ENCODE results near the gene CCDC102B. TPM values are rescaled to one million over a fixed set of nuclear protein-coding genes. Genes with fewer than 3 reads are reported as not detected.

CCDC102B gene
- total and polyA plus RNA-seq, 2 experiments from 2014 or later, result 1.3 to 2.1 TPM

GRCh38 chr18:68893354-68893753 lies 95.5 kb downstream of the CCDC102B start:
- H3K79me2 ChIP-seq (replicated peaks; ENCODE audit: insufficient read depth), result no peaks in the 10 kb centered on the region
- no peaks in the 10 kb centered on the region for H3F3A ChIP-seq (replicated peaks; ENCODE audit: low read depth)
- no peaks in the 10 kb centered on the region for H4K20me1 ChIP-seq (replicated peaks; ENCODE audit: insufficient read depth)
- H3K4me2 ChIP-seq, result no peak overlapping the region
- H3K9me2 ChIP-seq (ENCODE audit: insufficient read depth), result no peaks in the 10 kb centered on the region
- Mint-ChIP-seq H3K27ac (no peak overlapping the region), H3K27me3 (ENCODE audit: insufficient read depth, low read depth, poor library complexity) (no peaks in the 10 kb centered on the region), H3K4me3 (no peak overlapping the region), H3K4me1 (0 out of 3 replicates have a peak, but pooled peaks cover 2% of the 10 kb centered on the region), H3K9me3 (no peaks in the 10 kb centered on the region), H3K36me3 (ENCODE audit: low read depth) (no peaks in the 10 kb centered on the region)
- H3K4me3 ChIP-seq, result no peak overlapping the region
- no peaks in the 10 kb centered on the region for H3K27me3 ChIP-seq (ENCODE audit: insufficient read depth)
- no peak overlapping the region for H3K27ac ChIP-seq (ENCODE audit: low read depth)
- no peaks in the 10 kb centered on the region for H3K36me3 ChIP-seq (ENCODE audit: insufficient read depth)
- ATAC-seq (no peak), DNase-seq (ENCODE audit: low spot score) (no peak)
- H2AFZ ChIP-seq, result no peak overlapping the region
- no peak for TF ChIP-seq STAT1 (IDR thresholded peaks at IDR 0.05; ENCODE audit: unreplicated experiment)
- TF ChIP-seq CTCF (conservative IDR thresholded peaks at IDR 0.05; ENCODE audit: low read depth in 2 of 2), result no peak
- TF ChIP-seq, protein P1, sequence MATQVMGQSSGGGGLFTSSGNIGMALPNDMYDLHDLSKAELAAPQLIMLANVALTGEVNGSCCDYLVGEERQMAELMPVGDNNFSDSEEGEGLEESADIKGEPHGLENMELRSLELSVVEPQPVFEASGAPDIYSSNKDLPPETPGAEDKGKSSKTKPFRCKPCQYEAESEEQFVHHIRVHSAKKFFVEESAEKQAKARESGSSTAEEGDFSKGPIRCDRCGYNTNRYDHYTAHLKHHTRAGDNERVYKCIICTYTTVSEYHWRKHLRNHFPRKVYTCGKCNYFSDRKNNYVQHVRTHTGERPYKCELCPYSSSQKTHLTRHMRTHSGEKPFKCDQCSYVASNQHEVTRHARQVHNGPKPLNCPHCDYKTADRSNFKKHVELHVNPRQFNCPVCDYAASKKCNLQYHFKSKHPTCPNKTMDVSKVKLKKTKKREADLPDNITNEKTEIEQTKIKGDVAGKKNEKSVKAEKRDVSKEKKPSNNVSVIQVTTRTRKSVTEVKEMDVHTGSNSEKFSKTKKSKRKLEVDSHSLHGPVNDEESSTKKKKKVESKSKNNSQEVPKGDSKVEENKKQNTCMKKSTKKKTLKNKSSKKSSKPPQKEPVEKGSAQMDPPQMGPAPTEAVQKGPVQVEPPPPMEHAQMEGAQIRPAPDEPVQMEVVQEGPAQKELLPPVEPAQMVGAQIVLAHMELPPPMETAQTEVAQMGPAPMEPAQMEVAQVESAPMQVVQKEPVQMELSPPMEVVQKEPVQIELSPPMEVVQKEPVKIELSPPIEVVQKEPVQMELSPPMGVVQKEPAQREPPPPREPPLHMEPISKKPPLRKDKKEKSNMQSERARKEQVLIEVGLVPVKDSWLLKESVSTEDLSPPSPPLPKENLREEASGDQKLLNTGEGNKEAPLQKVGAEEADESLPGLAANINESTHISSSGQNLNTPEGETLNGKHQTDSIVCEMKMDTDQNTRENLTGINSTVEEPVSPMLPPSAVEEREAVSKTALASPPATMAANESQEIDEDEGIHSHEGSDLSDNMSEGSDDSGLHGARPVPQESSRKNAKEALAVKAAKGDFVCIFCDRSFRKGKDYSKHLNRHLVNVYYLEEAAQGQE (IDR thresholded peaks at IDR 0.05; ENCODE audit: unreplicated experiment), result no peak
- no peak for TF ChIP-seq NANOG (IDR thresholded peaks at IDR 0.05; ENCODE audit: borderline replicate concordance)
- TF ChIP-seq ZNF331 (CRISPR knock-in tag; IDR thresholded peaks at IDR 0.05; ENCODE audit: low read depth), result no peak
- no peak for TF ChIP-seq ZNF462 (CRISPR knock-in tag; IDR thresholded peaks at IDR 0.05)
- TF ChIP-seq EZH2phosphoT487 (IDR thresholded peaks at IDR 0.05; ENCODE audit: unreplicated experiment), result no peak
- no peak for TF ChIP-seq ZNF114 (CRISPR knock-in tag; IDR thresholded peaks at IDR 0.05)
- TF ChIP-seq, protein P2, sequence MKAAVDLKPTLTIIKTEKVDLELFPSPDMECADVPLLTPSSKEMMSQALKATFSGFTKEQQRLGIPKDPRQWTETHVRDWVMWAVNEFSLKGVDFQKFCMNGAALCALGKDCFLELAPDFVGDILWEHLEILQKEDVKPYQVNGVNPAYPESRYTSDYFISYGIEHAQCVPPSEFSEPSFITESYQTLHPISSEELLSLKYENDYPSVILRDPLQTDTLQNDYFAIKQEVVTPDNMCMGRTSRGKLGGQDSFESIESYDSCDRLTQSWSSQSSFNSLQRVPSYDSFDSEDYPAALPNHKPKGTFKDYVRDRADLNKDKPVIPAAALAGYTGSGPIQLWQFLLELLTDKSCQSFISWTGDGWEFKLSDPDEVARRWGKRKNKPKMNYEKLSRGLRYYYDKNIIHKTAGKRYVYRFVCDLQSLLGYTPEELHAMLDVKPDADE (IDR thresholded peaks at IDR 0.05), result no peak
- no peak for TF ChIP-seq EZH2 (IDR thresholded peaks at IDR 0.05; ENCODE audit: low read depth, unreplicated experiment)
- H3K4me1 ChIP-seq (ENCODE audit: insufficient read depth), result no peaks in the 10 kb centered on the region
